ENCODE measurements around the gene BEND4.

- TF ChIP-seq CTCF (IDR thresholded peaks at IDR 0.05) (no peak), EP300 (IDR thresholded peaks at IDR 0.05) (no peak)
Observed at GRCh38 chr4:42112846-42113245, 39.6 kb downstream of the BEND4 start.
